WTC11 (cell line): ENCODE measurements around the gene ITSN1. TPM values are rescaled to one million over a fixed set of nuclear protein-coding genes. Genes with fewer than 3 reads are reported as not detected.
"Not testable (repeated sequence)": the region's sequence is repeated elsewhere in the genome, so short reads cannot be mapped to it uniquely, and the experiment has no call there.

Source experiments
- ATAC-seq: fragments of 200-7000 bp; cut with Tn5 transposase; 2 replicates; pipeline ENCODE4 v1.10.0; 2021; ENCODE audit warnings: mild to moderate bottlenecking, moderate library complexity
- CTCF ChIA-PET: fragments of 300-600 bp; sonication (Branson Sonifier 250); formaldehyde crosslinking; loops from one replicate; lab custom pipeline; 2021; ENCODE audit warnings: antibody characterized with exemption; lab: Charles Lee
- POLR2A ChIA-PET: fragments of 350-600 bp; sonication (Branson Sonifier 250); formaldehyde crosslinking; loops from one replicate; lab custom pipeline; 2021; ENCODE audit warnings: antibody characterized with exemption; lab: Charles Lee
- DNase-seq: peaks from one replicate; pipeline ENCODE4 v3.0.0; 2021; ENCODE audit warnings: low spot score
- H3K27ac Mint-ChIP-seq: 2 replicates; pipeline ENCODE4 v1.8.0; 2021; ENCODE audit warnings: mixed read lengths
- H3K27me3 Mint-ChIP-seq: 2 replicates; pipeline ENCODE4 v1.8.0; 2021; ENCODE audit warnings: low read depth, mild to moderate bottlenecking, moderate library complexity, mixed read lengths
- H3K36me3 Mint-ChIP-seq: 2 replicates; pipeline ENCODE4 v1.8.0; 2021; ENCODE audit warnings: mixed read lengths
- H3K4me1 Mint-ChIP-seq: 2 replicates; pipeline ENCODE4 v1.8.0; 2022; ENCODE audit warnings: mixed read lengths
- H3K4me3 Mint-ChIP-seq: 2 replicates; pipeline ENCODE4 v1.8.0; 2021; ENCODE audit warnings: mild to moderate bottlenecking, moderate library complexity, mixed read lengths
- H3K9me3 Mint-ChIP-seq: 2 replicates; pipeline ENCODE4 v1.8.0; 2021; ENCODE audit warnings: mixed read lengths
- AFF4 ChIP-seq: sonication (generic); formaldehyde crosslinking; IDR thresholded peaks from 2 replicates; pipeline ENCODE4 v1.8.1; 2023; ENCODE audit warnings: mild to moderate bottlenecking, missing genetic modification reagents, borderline replicate concordance
- AR ChIP-seq: fragments of 250-450 bp; sonication (Bioruptor Pico); IDR thresholded peaks from 2 replicates; pipeline ENCODE4 v1.9.0; 2021; ENCODE audit warnings: mild to moderate bottlenecking
- ATF1 ChIP-seq: sonication (generic); formaldehyde crosslinking; IDR thresholded peaks from 2 replicates; pipeline ENCODE4 v1.8.1; 2023; ENCODE audit warnings: mild to moderate bottlenecking, moderate library complexity, missing genetic modification reagents
- ATF3 ChIP-seq: sonication (generic); formaldehyde crosslinking; conservative IDR thresholded peaks from 2 replicates; pipeline ENCODE4 v1.8.1; 2022; ENCODE audit warnings: mild to moderate bottlenecking, missing genetic modification reagents
- ELF4 ChIP-seq: sonication (generic); formaldehyde crosslinking; IDR thresholded peaks from 2 replicates; pipeline ENCODE4 v1.8.1; 2022; ENCODE audit warnings: low read depth, mild to moderate bottlenecking, moderate library complexity, missing genetic modification reagents
- EMX1 ChIP-seq: fragments of 250-450 bp; sonication (Bioruptor Pico); IDR thresholded peaks from 2 replicates; pipeline ENCODE4 v1.8.0; 2021; ENCODE audit warnings: mild to moderate bottlenecking
- FOXP1 ChIP-seq: sonication (generic); formaldehyde crosslinking; IDR thresholded peaks from 2 replicates; pipeline ENCODE4 v1.8.0; 2022; ENCODE audit warnings: missing genetic modification reagents, mild to moderate bottlenecking, moderate library complexity, borderline replicate concordance
- HMGXB4 ChIP-seq: sonication (generic); formaldehyde crosslinking; IDR thresholded peaks from 2 replicates; pipeline ENCODE4 v1.8.1; 2023; ENCODE audit warnings: mild to moderate bottlenecking, moderate library complexity, missing genetic modification reagents
- NFYB ChIP-seq: sonication (generic); formaldehyde crosslinking; conservative IDR thresholded peaks from 2 replicates; pipeline ENCODE4 v1.8.0; 2022; ENCODE audit warnings: low read depth, missing genetic modification reagents
- NR2C2 ChIP-seq: sonication (generic); formaldehyde crosslinking; IDR thresholded peaks from 2 replicates; pipeline ENCODE4 v1.8.0; 2022; ENCODE audit warnings: mild to moderate bottlenecking, missing genetic modification reagents
- RORB ChIP-seq: fragments of 250-450 bp; sonication (Bioruptor Pico); IDR thresholded peaks from 2 replicates; pipeline ENCODE4 v1.9.0; 2021; ENCODE audit warnings: mild to moderate bottlenecking
- SMAD4 ChIP-seq: sonication (generic); formaldehyde crosslinking; IDR thresholded peaks from 2 replicates; pipeline ENCODE4 v1.8.0; 2022; ENCODE audit warnings: mild to moderate bottlenecking, missing genetic modification reagents
- STAT6 ChIP-seq: sonication (generic); formaldehyde crosslinking; conservative IDR thresholded peaks from 2 replicates; pipeline ENCODE4 v1.8.1; 2023; ENCODE audit warnings: mild to moderate bottlenecking, low read depth, missing genetic modification reagents, moderate library complexity
- TCF7 ChIP-seq: sonication (generic); formaldehyde crosslinking; IDR thresholded peaks from 2 replicates; pipeline ENCODE4 v1.8.0; 2022; ENCODE audit warnings: mild to moderate bottlenecking, low read depth, missing genetic modification reagents, moderate library complexity
- TEAD4 ChIP-seq: sonication (generic); formaldehyde crosslinking; IDR thresholded peaks from 2 replicates; pipeline ENCODE4 v1.8.0; 2022; ENCODE audit warnings: mild to moderate bottlenecking, missing genetic modification reagents
- ZMAT4 ChIP-seq: fragments of 250-450 bp; sonication (Bioruptor Pico); IDR thresholded peaks from 2 replicates; pipeline ENCODE4 v1.9.0; 2021; ENCODE audit warnings: mild to moderate bottlenecking
- ZNF425 ChIP-seq: fragments of 250-450 bp; sonication (Bioruptor Pico); conservative IDR thresholded peaks from 2 replicates; pipeline ENCODE4 v1.9.0; 2021; ENCODE audit warnings: mild to moderate bottlenecking
- ZNF512 ChIP-seq: sonication (generic); formaldehyde crosslinking; IDR thresholded peaks from 2 replicates; pipeline ENCODE4 v1.8.1; 2022; ENCODE audit warnings: missing genetic modification reagents, borderline replicate concordance
- total RNA-seq: library from RNA; stranded (reverse); gene quantifications from 3 replicates; pipeline ENCODE4 v1.2.3, GENCODE V29; 2021

The ITSN1 gene
- total RNA-seq, 1 experiment from 2014 or later, result 69.6 TPM

- ATAC-seq, H3K4me3 Mint-ChIP-seq, POLR2A ChIA-PET, H3K4me1 Mint-ChIP-seq, H3K27ac Mint-ChIP-seq, DNase-seq, H3K27me3 Mint-ChIP-seq, H3K36me3 Mint-ChIP-seq: not testable (repeated sequence)
- peaks cover 13% of the 10 kb centered on the region for H3K9me3 Mint-ChIP-seq
- 0 out of 2 replicates have a peak, but pooled peaks have one; percentile 31 for TF ChIP-seq NFYB (CRISPR knock-in tag)
- CTCF ChIA-PET, result interaction anchor here (0.7 kb wide), 1 partner anchor 25 kb away, joined by 3 read pairs; no protein-coding TSS in a partner anchor
Measured at GRCh38 chr21:33867868-33868267, 225.6 kb downstream of the ITSN1 start.

- DNase-seq (no peak), ATAC-seq (no peak)
- no peaks in the 10 kb centered on the region; the same call in 1 of the 2 replicates for H3K27me3 Mint-ChIP-seq
- H3K4me3 Mint-ChIP-seq, result no peak overlapping the region
- ChIA-PET POLR2A (no interaction called here), CTCF (interaction anchor here (0.6 kb wide), 1 partner anchor 23 kb away, joined by 3 read pairs; no protein-coding TSS in a partner anchor)
- TF ChIP-seq AFF4, result no peak
- no peak for TF ChIP-seq TEAD4
- TF ChIP-seq ZMAT4 (CRISPR knock-in tag), result no peak
- no peak for TF ChIP-seq SMAD4 (CRISPR knock-in tag)
- no peak for TF ChIP-seq AR (CRISPR knock-in tag)
- TF ChIP-seq ZNF512 (CRISPR knock-in tag), result no peak
- no peak for TF ChIP-seq ZNF425
- no peak for TF ChIP-seq EMX1 (CRISPR knock-in tag)
- TF ChIP-seq TCF7 (CRISPR knock-in tag), result no peak
- no peak for TF ChIP-seq FOXP1 (CRISPR knock-in tag)
- TF ChIP-seq NR2C2, result no peak
- no peak for TF ChIP-seq ATF1
- TF ChIP-seq STAT6, result no peak
- no peak for TF ChIP-seq ATF3 (CRISPR knock-in tag)
- TF ChIP-seq HMGXB4 (CRISPR knock-in tag), result no peak
- no peak for TF ChIP-seq RORB (CRISPR knock-in tag)
- no peak for TF ChIP-seq ELF4 (CRISPR knock-in tag)
- no peaks in the 10 kb centered on the region for H3K4me1 Mint-ChIP-seq
- peaks cover 13% of the 10 kb centered on the region for H3K9me3 Mint-ChIP-seq
- H3K27ac Mint-ChIP-seq, result no peak overlapping the region
- peaks cover 2% of the 10 kb centered on the region; the same call in 1 of the 2 replicates for H3K36me3 Mint-ChIP-seq
Measured at GRCh38 chr21:33869873-33870272, 227.6 kb downstream of the ITSN1 start.
